ENCODE results near the gene KIAA0232.

GRCh38 chr4:6782846-6783110, 251 bp downstream of the KIAA0232 start:
- TF ChIP-seq CTCF (IDR thresholded peaks at IDR 0.05; ENCODE audit: low read depth, low read length), result no peak
- TF ChIP-seq EZH2phosphoT487 (IDR thresholded peaks at IDR 0.05; ENCODE audit: low read depth), result no peak

Measured in OCI-LY3 (cell line).